A549 (cell line): ENCODE measurements around the gene POLA1.

Source experiments
- CTCF ChIP-seq: fragments of >200 bp; sonication (Bioruptor Twin); formaldehyde crosslinking; IDR thresholded peaks from 3 replicates; pipeline ENCODE4 v1.5.1; 2016
- ESRRA ChIP-seq: fragments of 150-350 bp; IDR thresholded peaks from 2 replicates; pipeline ENCODE4 v1.6.1; 2014; ENCODE audit warnings: mild to moderate bottlenecking, low read length, borderline replicate concordance
- MAZ ChIP-seq: fragments of 150-350 bp; IDR thresholded peaks from 2 replicates; pipeline ENCODE4 v1.6.1; 2014; ENCODE audit warnings: antibody characterized with exemption, low read depth, low read length, borderline replicate concordance
- POLR2A ChIP-seq: IDR thresholded peaks from 2 replicates; pipeline ENCODE4 v1.6.1; 2012; ENCODE audit warnings: mild to moderate bottlenecking, low read length
- RAD21 ChIP-seq, 2 experiments: fragments of >200 bp in 1 of 2; sonication (Bioruptor Twin) in 1 of 2; formaldehyde crosslinking in 1 of 2; IDR thresholded peaks in 1 of 2; conservative IDR thresholded peaks in 1 of 2; 2 replicates in 1 of 2; 3 replicates in 1 of 2; pipeline ENCODE4 v1.6.1; 2012 to 2018; ENCODE audit warnings: inconsistent platforms in 1 of 2

- TF ChIP-seq CTCF: no peak
- TF ChIP-seq POLR2A: no peak
- no peak for TF ChIP-seq ESRRA
- no peak for TF ChIP-seq RAD21 (conservative IDR thresholded peaks at IDR 0.05 in 1 of 2, IDR thresholded peaks at IDR 0.05 in 1 of 2)
- TF ChIP-seq MAZ: no peak
These were observed 83.9 kb downstream of the POLA1 start for GRCh38 chrX:24777660-24778059.
